Measurements from ENCODE around the gene IGFBP3. TPM values are rescaled to one million over a fixed set of nuclear protein-coding genes. Genes with fewer than 3 reads are reported as not detected.

The IGFBP3 gene
- total RNA-seq, 1 experiment from 2014 or later: 2.9 TPM

DNA sequence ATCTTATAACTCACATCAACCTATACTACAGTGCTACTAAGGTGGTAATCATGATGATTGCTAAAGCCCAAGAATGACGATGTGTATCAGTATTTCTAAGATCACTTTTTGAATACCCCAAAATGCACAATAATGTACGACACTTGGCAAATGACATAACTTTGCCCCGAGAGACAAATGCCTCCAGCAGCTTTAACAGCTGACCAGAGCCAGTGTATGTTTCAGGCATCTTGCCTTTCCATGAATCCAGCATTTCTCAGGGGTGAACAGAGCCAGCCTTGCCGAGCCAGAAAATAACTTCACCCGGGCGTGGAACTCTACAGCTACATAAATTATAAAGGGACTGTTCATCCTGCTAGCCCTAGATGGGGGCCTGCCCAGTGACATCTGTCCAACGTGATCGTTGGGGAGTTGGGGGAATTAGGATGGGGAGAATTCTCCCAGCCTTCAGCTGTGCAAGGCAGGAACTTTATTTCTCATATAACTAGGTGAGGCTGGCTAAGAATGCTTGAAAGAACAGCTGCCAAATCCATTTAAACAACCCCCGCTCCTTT is 1.8 kb downstream of the IGFBP3 start:
- 0 out of 2 replicates have a peak overlapping the region, but pooled peaks have one; percentile 80 for H3K4me3 Mint-ChIP-seq
- no peak for DNase-seq (ENCODE audit: low spot score)
- H3K4me1 Mint-ChIP-seq: peaks cover 42% of the 10 kb centered on the region
- ChIA-PET CTCF (interaction anchor here (1.5 to 2.4 kb wide), 4 partner anchors 28 to 1261 kb away, joined by 4 to 10 read pairs (median 8); no protein-coding TSS in a partner anchor), POLR2A (interaction anchor here (0.5 kb wide), 1 partner anchor 433 kb away, joined by 3 read pairs; no protein-coding TSS in a partner anchor)
- no peak for ATAC-seq
- H3K27me3 Mint-ChIP-seq (ENCODE audit: low read depth): peaks cover 53% of the 10 kb centered on the region
- no peak overlapping the region for H3K27ac Mint-ChIP-seq
- TF ChIP-seq KAT7 (CRISPR knock-in tag; IDR thresholded peaks at IDR 0.05; ENCODE audit: borderline replicate concordance) (no peak), MYBL2 (CRISPR knock-in tag; IDR thresholded peaks at IDR 0.05) (no peak), NR1H2 (CRISPR knock-in tag; IDR thresholded peaks at IDR 0.05) (no peak), ATF1 (CRISPR knock-in tag; IDR thresholded peaks at IDR 0.05) (no peak)
- TF ChIP-seq, protein P1, sequence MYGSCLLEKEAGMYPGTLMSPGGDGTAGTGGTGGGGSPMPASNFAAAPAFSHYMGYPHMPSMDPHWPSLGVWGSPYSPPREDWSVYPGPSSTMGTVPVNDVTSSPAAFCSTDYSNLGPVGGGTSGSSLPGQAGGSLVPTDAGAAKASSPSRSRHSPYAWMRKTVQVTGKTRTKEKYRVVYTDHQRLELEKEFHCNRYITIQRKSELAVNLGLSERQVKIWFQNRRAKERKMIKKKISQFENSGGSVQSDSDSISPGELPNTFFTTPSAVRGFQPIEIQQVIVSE (CRISPR knock-in tag; IDR thresholded peaks at IDR 0.05; ENCODE audit: borderline replicate concordance): no peak
- no peaks in the 10 kb centered on the region for H3K36me3 Mint-ChIP-seq
- no peaks in the 10 kb centered on the region for H3K9me3 Mint-ChIP-seq

DNA sequence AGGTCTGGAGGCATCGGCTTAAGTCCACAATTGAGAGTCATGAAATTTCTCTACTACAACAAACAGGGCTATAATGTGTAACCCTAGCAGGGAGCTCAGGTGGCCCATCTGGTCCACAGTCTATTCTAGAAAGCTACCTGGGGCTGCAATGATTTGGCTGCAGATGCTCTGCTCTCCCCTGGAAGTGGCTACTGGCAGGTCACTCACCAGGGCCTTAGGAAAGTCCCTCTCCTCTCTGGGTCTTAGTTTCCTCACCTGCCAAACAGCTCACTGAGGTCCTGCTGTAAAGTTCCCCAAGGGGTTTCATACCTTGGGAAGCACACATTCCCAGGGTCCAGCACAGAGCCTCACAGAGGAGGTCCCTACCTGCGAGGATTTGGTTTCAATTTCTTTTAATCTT is 2.5 kb downstream of the IGFBP3 start:
- DNase-seq (ENCODE audit: low spot score): no peak
- Mint-ChIP-seq H3K27ac (no peak overlapping the region), H3K4me3 (no peak overlapping the region), H3K27me3 (ENCODE audit: low read depth) (peaks cover 53% of the 10 kb centered on the region), H3K9me3 (no peaks in the 10 kb centered on the region), H3K36me3 (no peaks in the 10 kb centered on the region), H3K4me1 (peaks cover 35% of the 10 kb centered on the region)
- ChIA-PET CTCF (interaction anchor here (0.8 to 2.4 kb wide), 7 partner anchors 30 to 1261 kb away, joined by 3 to 10 read pairs (median 7); partner anchors contain the start of gene IGFBP1), POLR2A (no interaction called here)
- TF ChIP-seq, protein P2, sequence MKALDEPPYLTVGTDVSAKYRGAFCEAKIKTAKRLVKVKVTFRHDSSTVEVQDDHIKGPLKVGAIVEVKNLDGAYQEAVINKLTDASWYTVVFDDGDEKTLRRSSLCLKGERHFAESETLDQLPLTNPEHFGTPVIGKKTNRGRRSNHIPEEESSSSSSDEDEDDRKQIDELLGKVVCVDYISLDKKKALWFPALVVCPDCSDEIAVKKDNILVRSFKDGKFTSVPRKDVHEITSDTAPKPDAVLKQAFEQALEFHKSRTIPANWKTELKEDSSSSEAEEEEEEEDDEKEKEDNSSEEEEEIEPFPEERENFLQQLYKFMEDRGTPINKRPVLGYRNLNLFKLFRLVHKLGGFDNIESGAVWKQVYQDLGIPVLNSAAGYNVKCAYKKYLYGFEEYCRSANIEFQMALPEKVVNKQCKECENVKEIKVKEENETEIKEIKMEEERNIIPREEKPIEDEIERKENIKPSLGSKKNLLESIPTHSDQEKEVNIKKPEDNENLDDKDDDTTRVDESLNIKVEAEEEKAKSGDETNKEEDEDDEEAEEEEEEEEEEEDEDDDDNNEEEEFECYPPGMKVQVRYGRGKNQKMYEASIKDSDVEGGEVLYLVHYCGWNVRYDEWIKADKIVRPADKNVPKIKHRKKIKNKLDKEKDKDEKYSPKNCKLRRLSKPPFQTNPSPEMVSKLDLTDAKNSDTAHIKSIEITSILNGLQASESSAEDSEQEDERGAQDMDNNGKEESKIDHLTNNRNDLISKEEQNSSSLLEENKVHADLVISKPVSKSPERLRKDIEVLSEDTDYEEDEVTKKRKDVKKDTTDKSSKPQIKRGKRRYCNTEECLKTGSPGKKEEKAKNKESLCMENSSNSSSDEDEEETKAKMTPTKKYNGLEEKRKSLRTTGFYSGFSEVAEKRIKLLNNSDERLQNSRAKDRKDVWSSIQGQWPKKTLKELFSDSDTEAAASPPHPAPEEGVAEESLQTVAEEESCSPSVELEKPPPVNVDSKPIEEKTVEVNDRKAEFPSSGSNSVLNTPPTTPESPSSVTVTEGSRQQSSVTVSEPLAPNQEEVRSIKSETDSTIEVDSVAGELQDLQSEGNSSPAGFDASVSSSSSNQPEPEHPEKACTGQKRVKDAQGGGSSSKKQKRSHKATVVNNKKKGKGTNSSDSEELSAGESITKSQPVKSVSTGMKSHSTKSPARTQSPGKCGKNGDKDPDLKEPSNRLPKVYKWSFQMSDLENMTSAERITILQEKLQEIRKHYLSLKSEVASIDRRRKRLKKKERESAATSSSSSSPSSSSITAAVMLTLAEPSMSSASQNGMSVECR (CRISPR knock-in tag; IDR thresholded peaks at IDR 0.05; ENCODE audit: borderline replicate concordance): no peak
- no peak for TF ChIP-seq ATF1 (CRISPR knock-in tag; IDR thresholded peaks at IDR 0.05)
- TF ChIP-seq, protein P3, sequence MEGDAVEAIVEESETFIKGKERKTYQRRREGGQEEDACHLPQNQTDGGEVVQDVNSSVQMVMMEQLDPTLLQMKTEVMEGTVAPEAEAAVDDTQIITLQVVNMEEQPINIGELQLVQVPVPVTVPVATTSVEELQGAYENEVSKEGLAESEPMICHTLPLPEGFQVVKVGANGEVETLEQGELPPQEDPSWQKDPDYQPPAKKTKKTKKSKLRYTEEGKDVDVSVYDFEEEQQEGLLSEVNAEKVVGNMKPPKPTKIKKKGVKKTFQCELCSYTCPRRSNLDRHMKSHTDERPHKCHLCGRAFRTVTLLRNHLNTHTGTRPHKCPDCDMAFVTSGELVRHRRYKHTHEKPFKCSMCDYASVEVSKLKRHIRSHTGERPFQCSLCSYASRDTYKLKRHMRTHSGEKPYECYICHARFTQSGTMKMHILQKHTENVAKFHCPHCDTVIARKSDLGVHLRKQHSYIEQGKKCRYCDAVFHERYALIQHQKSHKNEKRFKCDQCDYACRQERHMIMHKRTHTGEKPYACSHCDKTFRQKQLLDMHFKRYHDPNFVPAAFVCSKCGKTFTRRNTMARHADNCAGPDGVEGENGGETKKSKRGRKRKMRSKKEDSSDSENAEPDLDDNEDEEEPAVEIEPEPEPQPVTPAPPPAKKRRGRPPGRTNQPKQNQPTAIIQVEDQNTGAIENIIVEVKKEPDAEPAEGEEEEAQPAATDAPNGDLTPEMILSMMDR (IDR thresholded peaks at IDR 0.05): no peak
- no peak for TF ChIP-seq GRHL2 (CRISPR knock-in tag; IDR thresholded peaks at IDR 0.05; ENCODE audit: insufficient replicate concordance, severe bottlenecking)
- TF ChIP-seq, protein P4, sequence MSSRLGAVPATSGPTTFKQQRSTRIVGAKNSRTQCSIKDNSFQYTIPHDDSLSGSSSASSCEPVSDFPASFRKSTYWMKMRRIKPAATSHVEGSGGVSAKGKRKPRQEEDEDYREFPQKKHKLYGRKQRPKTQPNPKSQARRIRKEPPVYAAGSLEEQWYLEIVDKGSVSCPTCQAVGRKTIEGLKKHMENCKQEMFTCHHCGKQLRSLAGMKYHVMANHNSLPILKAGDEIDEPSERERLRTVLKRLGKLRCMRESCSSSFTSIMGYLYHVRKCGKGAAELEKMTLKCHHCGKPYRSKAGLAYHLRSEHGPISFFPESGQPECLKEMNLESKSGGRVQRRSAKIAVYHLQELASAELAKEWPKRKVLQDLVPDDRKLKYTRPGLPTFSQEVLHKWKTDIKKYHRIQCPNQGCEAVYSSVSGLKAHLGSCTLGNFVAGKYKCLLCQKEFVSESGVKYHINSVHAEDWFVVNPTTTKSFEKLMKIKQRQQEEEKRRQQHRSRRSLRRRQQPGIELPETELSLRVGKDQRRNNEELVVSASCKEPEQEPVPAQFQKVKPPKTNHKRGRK (CRISPR knock-in tag; IDR thresholded peaks at IDR 0.05; ENCODE audit: borderline replicate concordance): no peak
- TF ChIP-seq, protein P5, sequence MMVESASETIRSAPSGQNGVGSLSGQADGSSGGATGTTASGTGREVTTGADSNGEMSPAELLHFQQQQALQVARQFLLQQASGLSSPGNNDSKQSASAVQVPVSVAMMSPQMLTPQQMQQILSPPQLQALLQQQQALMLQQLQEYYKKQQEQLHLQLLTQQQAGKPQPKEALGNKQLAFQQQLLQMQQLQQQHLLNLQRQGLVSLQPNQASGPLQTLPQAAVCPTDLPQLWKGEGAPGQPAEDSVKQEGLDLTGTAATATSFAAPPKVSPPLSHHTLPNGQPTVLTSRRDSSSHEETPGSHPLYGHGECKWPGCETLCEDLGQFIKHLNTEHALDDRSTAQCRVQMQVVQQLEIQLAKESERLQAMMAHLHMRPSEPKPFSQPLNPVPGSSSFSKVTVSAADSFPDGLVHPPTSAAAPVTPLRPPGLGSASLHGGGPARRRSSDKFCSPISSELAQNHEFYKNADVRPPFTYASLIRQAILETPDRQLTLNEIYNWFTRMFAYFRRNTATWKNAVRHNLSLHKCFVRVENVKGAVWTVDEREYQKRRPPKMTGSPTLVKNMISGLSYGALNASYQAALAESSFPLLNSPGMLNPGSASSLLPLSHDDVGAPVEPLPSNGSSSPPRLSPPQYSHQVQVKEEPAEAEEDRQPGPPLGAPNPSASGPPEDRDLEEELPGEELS (CRISPR knock-in tag; IDR thresholded peaks at IDR 0.05): no peak
- ATAC-seq: no peak
